ENCODE measurements around the gene PFDN1.

Gene PFDN1

GRCh38 chr5:140258016-140258415 lies 44.9 kb downstream of the PFDN1 start:
- DNase-seq = no peak

GRCh38 chr5:140256726-140257125 lies 46.2 kb downstream of the PFDN1 start:
- no peak for DNase-seq

- DNase-seq = no peak
Measured at GRCh38 chr5:140255460-140256157, 47.3 kb downstream of the PFDN1 start.

GRCh38 chr5:140253985-140254384 lies 48.9 kb downstream of the PFDN1 start:
- DNase-seq = no peak

- no peak for DNase-seq
Measured at GRCh38 chr5:140252470-140253126, 50.3 kb downstream of the PFDN1 start.

- peak; percentile 65 for DNase-seq
Measured at GRCh38 chr5:140251527-140251973, 51.4 kb downstream of the PFDN1 start.

GRCh38 chr5:140250386-140250785 lies 52.5 kb downstream of the PFDN1 start:
- DNase-seq = no peak

GRCh38 chr5:140249536-140249935 lies 53.4 kb downstream of the PFDN1 start:
- no peak for DNase-seq

- no peak for DNase-seq
Measured at GRCh38 chr5:140248414-140248813, 54.5 kb downstream of the PFDN1 start.

- no peak for DNase-seq
Measured at GRCh38 chr5:140246378-140247122, 56.4 kb downstream of the PFDN1 start.

GRCh38 chr5:140245926-140246325 lies 57.0 kb downstream of the PFDN1 start:
- no peak for DNase-seq

GRCh38 chr5:140245341-140245740 lies 57.6 kb downstream of the PFDN1 start:
- DNase-seq = no peak

- peak; percentile 80 for DNase-seq
Measured at GRCh38 chr5:140244525-140245025, 58.3 kb downstream of the PFDN1 start.

GRCh38 chr5:140243706-140244250 lies 59.1 kb downstream of the PFDN1 start:
- no peak for DNase-seq

GRCh38 chr5:140242890-140243585 lies 59.9 kb downstream of the PFDN1 start:
- DNase-seq = no peak

GRCh38 chr5:140242099-140242498 lies 60.8 kb downstream of the PFDN1 start:
- no peak for DNase-seq

GRCh38 chr5:140240987-140241706 lies 61.8 kb downstream of the PFDN1 start:
- DNase-seq = no peak

- peak; percentile 57 for DNase-seq
Measured at GRCh38 chr5:140239939-140240700, 62.8 kb downstream of the PFDN1 start.

- DNase-seq = no peak
Measured at GRCh38 chr5:140239461-140239860, 63.4 kb downstream of the PFDN1 start.

GRCh38 chr5:140238756-140239155 lies 64.1 kb downstream of the PFDN1 start:
- no peak for DNase-seq

All from CD4-positive, alpha-beta T cell treated with Interleukin-21 for 1 hour (primary cell).